Fibroblast of lung (primary cell): ENCODE measurements around the gene MMP20.

ENCODE experiments used
- CTCF ChIP-seq, 2 donors: IDR thresholded peaks in 1 of 2; conservative IDR thresholded peaks in 1 of 2; 1 replicate in 1 of 2; 2 replicates in 1 of 2; pipeline ENCODE4 v1.5.1; 2011 to 2012; ENCODE audit warnings: low read length in 2 of 2, control low read depth in 1 of 2, inconsistent platforms in 1 of 2, low read depth in 1 of 2, mild to moderate bottlenecking in 1 of 2
- EZH2 ChIP-seq: IDR thresholded peaks from 2 replicates; pipeline ENCODE4 v1.5.1; 2012; ENCODE audit warnings: low read length, control low read depth, mild to moderate bottlenecking; ENCODE audit errors: missing control alignments

DNA sequence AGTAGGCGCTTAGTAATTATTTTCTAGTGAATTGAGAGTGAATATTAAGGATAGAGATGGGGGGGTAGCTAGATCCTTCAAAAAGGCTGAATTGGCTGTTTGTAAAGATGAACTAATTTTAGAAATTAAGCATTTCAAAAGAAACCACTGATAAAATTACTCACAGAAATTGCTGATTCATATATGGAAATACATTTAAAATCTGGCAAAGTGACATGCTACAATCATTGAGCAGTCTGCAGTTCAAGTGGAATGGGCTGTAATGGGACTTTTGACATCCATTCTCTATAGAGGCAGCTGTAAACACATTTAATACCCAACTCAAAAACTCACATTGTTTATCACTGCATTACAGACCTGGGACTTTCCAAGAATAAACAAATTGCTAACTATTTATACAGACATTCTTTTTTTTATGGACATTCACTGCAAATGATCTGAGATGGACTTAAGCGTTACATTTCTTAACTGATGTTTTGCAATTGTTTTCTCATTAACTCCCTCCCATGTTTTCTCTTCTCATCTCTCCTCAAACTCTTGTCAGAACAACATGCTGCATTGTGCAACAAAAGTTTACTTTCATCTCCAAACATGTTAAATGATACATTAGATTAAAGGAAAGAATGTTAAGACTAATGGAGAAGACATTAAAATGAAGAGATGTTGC, 52.4 kb downstream of the MMP20 start:
- TF ChIP-seq CTCF (conservative IDR thresholded peaks at IDR 0.05 in 1 of 2, IDR thresholded peaks at IDR 0.05 in 1 of 2; ENCODE audit: low read depth in 1 of 2, low read length in 2 of 2) (no peak), EZH2 (no peak)
